GM21786 (cell line): ENCODE results near the gene PAGR1.

Experiments
- ATAC-seq: cut with Tn5 transposase; IDR thresholded peaks from one replicate; pipeline ENCODE4 v1.9.1; 2021; ENCODE audit not compliant: unreplicated experiment

The PAGR1 gene

GRCh38 chr16:29834079-29834478 is 18.1 kb downstream of the PAGR1 start:
- ATAC-seq = no peak

GRCh38 chr16:29835926-29836325 is 20.0 kb downstream of the PAGR1 start:
- no peak for ATAC-seq

GRCh38 chr16:29836623-29837022 is 20.7 kb downstream of the PAGR1 start:
- ATAC-seq = no peak

DNA sequence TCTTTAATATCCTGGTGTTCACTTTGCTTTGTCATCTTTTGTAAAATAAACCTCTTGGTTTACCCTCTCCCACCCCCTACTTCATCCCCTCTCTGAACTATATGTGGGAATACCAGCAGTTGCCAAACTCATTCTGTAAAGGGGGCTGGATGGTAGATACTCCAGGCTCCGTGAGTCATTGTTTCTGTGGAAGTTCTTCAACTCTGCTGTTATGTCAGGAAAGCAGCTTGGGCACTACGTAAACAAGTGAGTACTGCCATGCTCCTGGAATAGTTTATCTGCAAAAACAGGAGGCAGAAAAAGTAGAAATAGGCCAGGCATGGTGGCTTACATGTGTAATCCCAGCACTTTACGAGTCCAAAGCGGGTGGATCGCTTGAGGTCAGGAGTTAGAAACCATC is 21.9 kb downstream of the PAGR1 start:
- no peak for ATAC-seq

- ATAC-seq = no peak
Measured at GRCh38 chr16:29839822-29840221, 23.9 kb downstream of the PAGR1 start.

DNA sequence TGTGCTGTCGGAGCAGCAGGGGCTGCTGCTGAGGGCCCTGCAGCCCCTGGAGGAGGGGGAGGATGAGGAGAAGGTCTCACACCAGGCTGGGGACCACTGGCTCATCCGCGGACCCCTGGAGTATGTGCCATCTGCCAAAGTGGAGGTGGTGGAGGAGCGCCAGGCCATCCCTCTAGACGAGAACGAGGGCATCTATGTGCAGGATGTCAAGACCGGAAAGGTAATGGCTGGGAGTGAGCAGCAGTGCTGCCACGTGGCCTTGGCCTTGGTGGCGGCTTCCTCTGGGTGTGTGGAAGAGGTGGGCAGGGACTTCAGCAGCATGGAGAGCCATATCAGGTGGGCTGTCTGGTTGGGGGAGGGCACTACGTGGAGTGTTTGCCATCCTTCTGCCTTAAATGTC is 24.3 kb downstream of the PAGR1 start:
- no peak for ATAC-seq

GRCh38 chr16:29841631-29842030 is 25.7 kb downstream of the PAGR1 start:
- ATAC-seq = no peak

GRCh38 chr16:29842732-29843346 is 26.9 kb downstream of the PAGR1 start:
- no peak for ATAC-seq

DNA sequence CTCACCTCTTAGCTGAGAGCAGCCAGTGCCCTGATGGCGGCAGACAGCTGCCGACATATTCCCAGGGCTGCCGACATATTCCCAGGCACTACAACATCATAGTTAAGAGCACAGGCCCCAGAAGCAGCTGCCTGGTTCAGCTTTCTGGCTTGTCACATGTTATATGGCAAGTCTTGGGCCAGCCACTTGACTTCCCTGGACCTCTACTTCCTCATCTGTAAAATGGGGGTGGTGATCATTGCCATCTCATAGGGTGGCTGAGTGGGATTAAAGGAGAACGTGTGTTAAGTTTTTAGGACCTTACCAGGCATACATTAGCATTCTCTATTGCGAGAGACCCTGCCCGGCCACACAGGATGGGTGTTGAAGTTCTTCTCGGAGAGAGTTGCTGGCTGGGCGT is 28.0 kb downstream of the PAGR1 start:
- no peak for ATAC-seq

DNA sequence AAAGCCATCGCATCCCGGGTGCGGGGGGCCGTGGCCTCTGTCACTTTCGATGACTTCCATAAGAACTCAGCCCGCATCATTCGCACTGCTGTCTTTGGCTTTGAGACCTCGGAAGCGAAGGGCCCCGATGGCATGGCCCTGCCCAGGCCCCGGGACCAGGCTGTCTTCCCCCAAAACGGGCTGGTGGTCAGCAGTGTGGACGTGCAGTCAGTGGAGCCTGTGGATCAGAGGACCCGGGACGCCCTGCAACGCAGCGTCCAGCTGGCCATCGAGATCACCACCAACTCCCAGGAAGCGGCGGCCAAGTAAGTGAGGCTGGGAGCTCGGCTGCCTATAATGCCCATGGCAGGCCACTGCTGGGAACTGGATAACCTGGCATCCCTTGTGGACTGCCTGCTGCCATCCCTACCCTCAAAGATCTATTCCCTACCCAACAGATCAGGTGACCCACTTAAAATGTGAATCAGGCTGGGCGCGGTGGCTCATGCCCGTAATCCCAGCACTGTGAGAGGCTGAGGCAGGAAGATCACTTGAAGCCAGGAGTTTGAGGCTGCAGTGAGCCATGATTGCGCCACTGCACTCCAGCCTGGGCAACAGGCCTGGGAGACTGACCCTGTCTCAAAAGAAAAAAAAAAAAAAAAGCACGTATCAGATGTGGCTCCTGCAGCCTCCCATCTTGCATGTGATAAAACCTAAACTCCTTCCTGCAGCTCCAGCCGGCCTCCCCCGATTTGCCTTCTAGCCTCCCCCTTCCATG is 28.8 kb downstream of the PAGR1 start:
- ATAC-seq = no peak

DNA sequence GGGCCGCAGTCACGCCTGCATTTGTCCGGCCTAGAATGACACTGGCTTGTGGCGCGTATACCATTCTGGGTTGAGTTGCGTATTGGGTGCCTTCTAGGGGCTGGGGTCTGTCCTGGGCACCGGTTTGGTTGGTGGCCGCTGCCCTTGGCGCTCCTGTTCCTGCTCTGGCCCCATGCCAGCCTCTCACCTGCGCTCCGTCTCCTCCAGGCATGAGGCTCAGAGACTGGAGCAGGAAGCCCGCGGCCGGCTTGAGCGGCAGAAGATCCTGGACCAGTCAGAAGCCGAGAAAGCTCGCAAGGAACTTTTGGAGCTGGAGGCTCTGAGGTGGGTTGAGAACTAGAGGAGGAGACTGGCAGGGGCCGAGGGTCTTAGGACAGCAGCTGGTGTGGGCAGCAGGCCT is 29.7 kb downstream of the PAGR1 start:
- ATAC-seq = no peak

GRCh38 chr16:29848420-29849297 is 32.7 kb downstream of the PAGR1 start:
- no peak for ATAC-seq

DNA sequence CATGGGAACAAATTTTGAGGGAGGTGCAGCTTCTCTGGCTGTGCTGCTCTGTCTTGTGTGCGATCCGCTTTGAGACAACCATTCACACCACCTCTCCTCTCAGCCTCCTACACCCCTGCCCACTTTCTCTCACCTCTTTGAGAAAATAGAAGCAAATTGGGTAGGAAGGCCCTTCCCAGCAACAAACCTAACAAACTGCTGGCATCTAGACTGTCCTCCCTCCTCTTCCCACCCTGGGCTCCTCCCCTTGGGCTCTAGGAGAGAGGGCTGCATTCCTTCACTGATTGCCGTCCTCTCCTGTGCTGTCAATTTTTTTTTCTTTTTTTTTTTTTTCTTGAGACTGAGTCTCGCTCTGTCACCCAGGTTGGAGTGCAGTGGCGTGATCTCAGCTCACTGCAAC is 33.6 kb downstream of the PAGR1 start:
- ATAC-seq = no peak

GRCh38 chr16:29850998-29851397 is 35.0 kb downstream of the PAGR1 start:
- ATAC-seq = no peak

DNA sequence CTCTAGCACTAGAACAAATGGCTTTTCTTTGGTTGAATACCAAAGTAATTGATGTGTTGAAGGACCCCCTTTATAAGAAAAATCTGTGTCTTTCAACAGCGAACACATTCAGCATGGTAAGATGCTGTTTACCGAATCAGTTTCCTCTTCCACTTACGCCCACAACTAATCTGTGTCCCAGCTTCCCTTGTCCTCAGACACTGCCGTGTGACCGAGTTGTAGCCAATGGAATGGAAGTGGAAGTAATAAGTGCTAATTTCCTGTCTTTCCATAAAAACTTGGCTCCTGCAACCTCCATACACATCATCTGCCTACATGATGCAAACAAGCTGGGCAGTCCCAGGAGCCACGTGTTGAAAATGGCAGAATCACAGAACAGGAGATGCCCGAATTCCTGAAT is 36.7 kb downstream of the PAGR1 start:
- no peak for ATAC-seq

DNA sequence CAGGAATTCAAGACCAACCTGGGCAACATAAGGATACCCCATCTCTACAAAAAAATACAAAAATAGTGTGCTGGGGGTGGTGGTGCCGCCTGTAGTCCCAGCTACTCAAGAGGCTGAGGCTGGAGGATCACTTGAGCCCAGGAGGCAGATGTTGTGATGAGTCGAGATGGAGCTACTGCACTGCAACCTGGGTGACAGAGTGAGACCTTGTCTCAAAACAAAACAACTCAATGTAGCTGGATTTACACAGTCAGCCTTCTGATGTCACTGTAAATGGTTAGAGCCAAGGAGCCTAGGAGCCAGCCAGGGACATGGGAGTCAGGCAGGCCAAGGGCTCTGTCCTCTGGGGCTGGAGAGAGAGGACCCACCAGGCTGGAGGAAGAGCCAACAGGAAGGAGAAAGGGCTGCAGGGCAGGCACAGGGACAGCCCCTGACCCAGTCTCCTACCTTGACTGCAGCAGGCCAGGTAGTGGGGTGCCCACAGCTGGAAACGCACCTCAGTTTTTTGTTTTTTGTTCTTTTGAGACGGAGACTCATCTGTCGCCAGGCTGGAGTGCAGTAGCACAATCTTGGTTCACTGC is 38.7 kb downstream of the PAGR1 start:
- no peak for ATAC-seq

GRCh38 chr16:29857133-29857760 is 41.3 kb downstream of the PAGR1 start:
- ATAC-seq = no peak

- no peak for ATAC-seq
Measured at GRCh38 chr16:29858149-29858849, 42.3 kb downstream of the PAGR1 start.

DNA sequence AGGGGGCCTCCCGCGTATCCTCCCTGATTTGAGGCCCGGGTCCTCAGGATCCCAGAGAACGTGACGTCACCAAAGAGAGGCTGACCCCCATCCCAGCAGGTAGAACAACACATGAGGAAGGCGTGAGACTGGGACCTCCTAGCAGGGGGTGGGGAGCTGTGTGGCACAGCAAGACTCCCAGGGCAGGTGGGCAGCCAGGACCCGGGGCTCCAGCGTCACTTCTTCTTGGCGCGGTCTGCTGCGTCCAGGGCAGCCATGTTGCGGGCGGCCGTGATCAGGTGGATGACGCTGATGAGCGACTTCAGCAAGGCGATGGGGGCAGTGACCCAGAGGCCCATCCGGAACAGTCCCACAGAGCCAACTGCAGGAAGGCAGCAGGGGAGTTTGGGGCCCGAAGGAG is 43.0 kb downstream of the PAGR1 start:
- ATAC-seq = no peak

- ATAC-seq = no peak
Measured at GRCh38 chr16:29860218-29860617, 44.3 kb downstream of the PAGR1 start.
